H54 (cell line): ENCODE results near the gene NXPE2.
"Not testable (repeated sequence)": the region's sequence is repeated elsewhere in the genome, so short reads cannot be mapped to it uniquely, and the experiment has no call there.

Experiments
- DNase-seq: peaks from one replicate; pipeline ENCODE4 v3.0.0; 2011; ENCODE audit warnings: low spot score, mixed read lengths; ENCODE audit not compliant: insufficient read length
- FAIRE-seq: peaks from 3 replicates; lab custom pipeline; 2011; peaks lifted over from hg19 to GRCh38; lab: Jason Lieb, UNC
- POLR2A ChIP-seq: IDR thresholded peaks from 2 replicates; pipeline ENCODE4 v1.6.1; 2011; ENCODE audit warnings: low read depth, mild to moderate bottlenecking, low read length

Gene NXPE2

DNA sequence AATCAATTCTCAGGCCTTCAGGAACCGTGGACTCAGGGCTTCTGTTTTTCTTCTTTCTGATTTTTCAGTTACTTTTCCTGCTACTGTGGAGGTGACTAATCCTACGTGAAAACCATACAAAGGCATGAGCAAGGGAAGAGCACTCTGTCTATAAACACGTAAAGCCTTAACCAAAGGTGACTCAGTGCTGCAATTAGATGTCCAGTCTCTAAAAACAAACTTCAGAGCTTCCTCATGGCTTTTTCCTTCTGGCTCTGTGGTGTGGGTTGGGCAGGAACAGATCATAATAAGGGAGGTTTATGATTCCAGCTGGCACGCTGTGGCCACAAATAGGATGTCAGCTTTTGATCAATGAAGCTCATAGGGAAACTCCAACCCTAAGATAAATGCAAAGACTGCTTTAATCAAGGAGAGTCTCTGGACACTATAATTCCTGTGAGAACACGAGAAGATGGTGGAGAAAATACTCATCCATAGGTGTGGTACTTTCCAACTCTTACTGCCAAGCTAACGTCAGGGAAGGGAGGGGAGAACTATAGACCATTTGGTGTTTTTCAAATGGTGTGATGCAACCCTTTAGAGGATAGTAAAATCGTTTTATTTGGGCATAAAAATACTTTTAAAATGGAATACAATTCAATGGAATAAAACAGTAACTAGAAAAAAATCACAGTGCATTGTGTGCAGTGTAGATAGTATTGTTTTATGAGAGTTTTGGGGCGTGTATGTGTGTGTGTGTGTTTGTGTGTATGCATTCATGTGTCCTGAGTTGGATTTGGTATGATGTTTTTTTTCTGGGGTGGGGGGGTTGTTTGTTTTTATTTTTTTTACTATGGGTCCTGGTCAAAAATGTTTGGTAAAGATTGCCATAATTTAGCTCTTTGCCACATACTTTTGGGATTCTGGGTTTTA is at the start of gene NXPE2:
Gene NXPE2, plus strand, starts transcription at position 403 of the 912 bp plus-strand sequence. Its CDS starts 49 bp downstream, at position 452.
- no peak for FAIRE-seq
- no peak for TF ChIP-seq POLR2A
- DNase-seq: no peak

DNA sequence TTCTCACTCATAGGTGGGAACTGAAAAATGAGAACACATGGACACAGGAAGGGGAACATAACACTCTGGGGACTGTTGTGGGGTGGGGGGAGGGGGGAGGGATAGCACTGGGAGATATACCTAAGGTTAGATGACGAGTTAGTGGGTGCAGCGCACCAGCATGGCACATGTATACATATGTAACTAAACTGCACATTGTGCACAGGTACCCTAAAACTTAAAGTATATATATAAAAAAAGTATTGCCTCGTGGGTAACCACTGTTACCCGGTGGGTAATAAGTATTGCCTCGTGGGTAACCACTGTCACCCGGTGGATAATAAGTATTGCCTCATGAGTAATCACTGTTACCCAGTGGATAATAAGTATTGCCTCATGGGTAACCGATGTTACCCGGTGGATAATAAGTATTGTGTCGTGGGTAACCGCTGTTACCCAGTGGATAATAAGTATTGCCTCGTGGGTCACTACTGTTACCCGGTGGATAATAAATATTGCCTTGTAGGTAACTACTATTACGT is 46.8 kb upstream of the NXPE2 start:
- not testable (repeated sequence) for FAIRE-seq, DNase-seq

DNA sequence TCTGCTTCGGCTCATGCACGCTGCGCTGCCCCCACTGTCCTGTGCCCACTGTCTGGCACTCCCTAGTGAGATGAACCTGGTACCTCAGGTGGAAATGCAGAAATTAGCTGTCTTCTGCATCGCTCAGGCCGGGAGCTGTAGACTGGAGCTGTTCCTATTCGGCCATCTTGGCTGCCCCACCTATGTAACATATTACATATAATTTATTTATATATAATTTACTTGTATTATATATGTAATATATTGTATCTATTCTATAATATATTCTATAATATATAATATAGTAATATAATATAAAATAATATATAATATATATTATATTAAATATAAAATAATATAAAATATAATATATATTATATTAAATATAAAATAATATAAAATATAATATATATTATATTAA is 38.9 kb upstream of the NXPE2 start:
- FAIRE-seq, DNase-seq: not testable (repeated sequence)

DNA sequence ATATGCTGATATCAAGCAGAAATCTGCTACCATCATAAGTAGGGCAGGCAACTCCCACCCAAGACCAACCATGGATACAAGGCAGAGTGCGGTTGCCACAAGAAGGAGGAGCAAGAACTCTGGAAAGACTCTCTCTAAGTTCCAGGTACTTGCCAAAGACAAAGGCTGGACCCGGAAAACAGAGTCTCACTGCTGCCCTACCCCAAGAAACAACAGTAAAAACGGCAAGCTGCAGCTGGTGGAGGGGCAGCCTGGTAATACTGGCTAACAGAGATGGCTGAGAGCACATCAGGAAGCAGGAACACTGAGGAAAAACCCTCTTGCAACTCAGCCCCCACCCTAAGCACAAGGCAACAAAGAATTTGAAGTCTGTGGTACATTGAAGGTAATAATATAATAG is 27.7 kb upstream of the NXPE2 start:
- FAIRE-seq: no peak

DNA sequence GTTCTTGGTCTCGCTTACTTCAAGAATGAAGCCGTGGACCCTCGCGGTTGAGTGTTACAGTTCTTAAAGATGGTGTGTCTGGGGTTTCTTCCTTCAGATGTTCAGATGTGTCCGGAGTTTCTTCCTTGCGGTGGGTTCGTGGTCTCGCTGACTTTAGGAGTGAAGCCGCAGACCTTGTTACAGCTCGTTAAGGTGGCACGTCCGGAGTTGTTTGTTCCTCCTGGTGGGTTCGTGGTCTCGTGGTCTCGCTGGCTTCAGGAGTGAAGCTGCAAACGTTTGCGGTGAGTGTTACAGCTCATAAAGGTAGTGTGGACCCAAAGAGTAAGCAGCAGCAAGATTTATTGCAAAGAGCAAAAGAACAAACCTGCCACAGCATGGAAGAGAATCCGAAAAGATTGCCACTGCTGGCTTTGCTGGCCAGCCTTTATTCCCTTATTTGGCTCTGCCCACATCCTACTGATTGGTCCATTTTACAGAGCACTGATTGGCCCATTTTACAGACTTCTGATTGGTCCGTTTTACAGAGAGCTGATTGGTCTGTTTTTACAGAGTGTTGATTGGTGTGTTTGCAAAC is 27.1 kb upstream of the NXPE2 start:
- FAIRE-seq (no peak), DNase-seq (no peak)
- TF ChIP-seq POLR2A: no peak

More for the DNA sequence above, 27.7 kb upstream of the NXPE2 start:
- no peak for DNase-seq
- no peak for TF ChIP-seq POLR2A

DNA sequence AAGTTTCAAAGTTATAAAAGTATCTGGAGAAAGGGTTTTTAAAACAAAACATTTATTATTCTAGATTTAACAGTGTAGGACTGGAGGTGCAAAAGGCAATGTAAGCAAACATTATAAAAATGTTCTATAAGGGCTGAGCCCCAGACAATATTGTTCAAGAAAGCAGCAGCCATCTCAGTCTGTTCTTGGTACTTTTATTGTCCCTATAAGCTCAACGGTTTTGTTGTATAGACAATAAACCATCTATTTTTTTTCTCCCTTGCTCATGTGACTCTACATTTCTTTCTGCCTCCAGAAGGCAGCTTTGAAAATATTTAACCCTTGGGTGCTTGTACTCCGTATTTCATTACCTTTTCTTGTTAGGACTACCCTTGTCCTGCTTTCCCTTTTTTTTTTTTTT is 25.2 kb upstream of the NXPE2 start:
- TF ChIP-seq POLR2A: no peak

GRCh38 chr11:114664641-114665040 is 13.7 kb upstream of the NXPE2 start:
- no peak for TF ChIP-seq POLR2A
- no peak for DNase-seq
- no peak for FAIRE-seq

More for the DNA sequence above, 25.2 kb upstream of the NXPE2 start:
- FAIRE-seq: no peak
- no peak for DNase-seq

DNA sequence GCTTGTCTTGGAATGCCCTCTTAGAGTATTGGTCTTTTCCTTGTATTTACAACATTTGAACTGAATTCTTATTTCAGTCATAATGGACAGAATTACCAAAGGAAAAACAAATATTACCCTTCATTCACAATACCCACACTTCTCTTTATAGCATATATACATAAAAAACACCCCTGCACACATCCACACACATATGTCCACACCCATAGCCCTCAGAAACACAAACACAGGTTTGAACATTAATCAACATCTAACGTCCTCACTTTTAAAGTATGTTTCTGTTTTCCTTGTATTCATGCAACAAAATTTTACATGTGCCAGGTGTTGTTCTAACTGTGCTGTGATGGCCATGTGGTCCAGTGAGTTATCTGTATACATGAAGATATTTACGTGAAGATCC is 11.6 kb upstream of the NXPE2 start:
- FAIRE-seq (no peak), DNase-seq (no peak)
- TF ChIP-seq POLR2A: no peak

- FAIRE-seq: no peak
- no peak for DNase-seq
- no peak for TF ChIP-seq POLR2A
These were observed 10.2 kb upstream of the NXPE2 start for GRCh38 chr11:114668109-114668508.

DNA sequence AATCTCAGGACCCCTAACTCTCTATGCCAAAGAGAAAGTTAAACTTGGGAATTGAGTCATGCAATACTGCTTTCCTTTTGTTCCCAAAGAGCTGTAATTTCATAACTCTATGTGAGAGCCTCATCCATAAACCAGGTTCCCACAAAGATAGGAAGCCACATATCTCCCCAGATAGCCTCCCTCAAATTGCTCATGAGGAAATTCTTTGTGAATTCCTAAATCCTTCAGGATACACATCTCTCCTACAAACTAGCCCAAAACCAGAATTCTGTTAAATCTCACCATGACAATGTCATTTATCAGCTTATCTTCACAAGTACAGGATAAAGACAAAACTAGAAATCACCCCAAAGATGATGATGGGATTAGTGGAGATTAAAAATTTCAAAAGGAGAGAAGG is 4.7 kb upstream of the NXPE2 start:
- no peak for FAIRE-seq
- TF ChIP-seq POLR2A: no peak

DNA sequence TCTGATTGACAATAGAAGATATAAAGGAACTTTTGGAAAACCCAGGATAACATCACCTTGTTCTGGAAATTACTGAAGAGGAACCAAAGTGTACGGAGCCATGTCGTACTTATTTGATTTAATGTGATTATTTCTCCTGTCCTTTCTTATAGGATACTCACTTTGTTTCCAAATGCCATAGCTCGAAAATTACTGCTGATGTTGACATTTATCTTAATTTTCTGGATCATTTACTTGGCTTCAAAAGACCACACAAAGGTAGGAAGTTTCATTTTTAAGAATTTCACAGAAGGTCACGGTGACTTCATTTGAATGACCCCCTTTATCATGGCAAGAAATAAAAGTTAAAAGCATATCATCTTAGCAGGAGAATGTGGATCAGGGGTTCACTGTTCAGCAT is 1.2 kb downstream of the NXPE2 start:
- no peak for FAIRE-seq
- no peak for TF ChIP-seq POLR2A

More for the DNA sequence above, 4.7 kb upstream of the NXPE2 start:
- no peak for DNase-seq

DNA sequence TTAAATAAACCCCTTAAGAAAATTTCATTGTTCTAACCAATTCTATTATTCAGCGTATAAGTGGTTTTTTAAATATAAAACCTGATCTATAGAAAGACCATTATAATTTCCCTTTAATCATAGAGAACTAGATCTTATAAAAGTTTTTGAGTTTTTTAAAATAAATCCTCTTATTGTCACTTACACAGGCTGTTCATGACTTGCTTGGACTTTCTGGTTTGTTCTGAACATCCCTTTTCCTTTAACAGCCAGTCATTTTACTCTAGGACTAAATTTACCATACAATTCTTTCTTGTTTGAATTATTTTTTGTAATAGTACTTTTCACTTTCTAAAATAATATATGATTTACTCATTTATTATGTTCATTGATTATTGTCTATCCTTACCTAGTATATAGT is 4.7 kb downstream of the NXPE2 start:
- FAIRE-seq (no peak), DNase-seq (no peak)
- no peak for TF ChIP-seq POLR2A

More for the DNA sequence above, 1.2 kb downstream of the NXPE2 start:
- DNase-seq: no peak

DNA sequence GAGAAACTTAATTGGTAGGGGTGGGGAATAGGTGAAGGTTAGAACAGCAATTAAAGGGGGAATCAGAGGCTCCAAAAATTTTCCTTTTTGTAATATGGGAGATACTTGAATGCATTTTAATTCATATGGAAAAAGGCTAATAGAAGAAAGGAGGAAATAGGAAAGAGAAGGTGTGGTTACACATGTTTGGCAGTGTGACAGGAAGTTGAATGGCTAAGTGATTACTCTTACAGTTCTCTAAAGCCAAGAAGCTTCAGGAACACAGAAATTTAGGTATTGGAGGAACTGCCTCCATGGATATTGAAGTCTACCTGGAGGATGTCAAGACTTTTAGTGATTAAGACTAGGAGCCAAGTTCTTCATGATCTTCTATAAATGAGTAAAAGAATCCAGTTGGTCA is 6.3 kb downstream of the NXPE2 start:
- no peak for FAIRE-seq
- TF ChIP-seq POLR2A: no peak
- no peak for DNase-seq

GRCh38 chr11:114685097-114685496 is 6.8 kb downstream of the NXPE2 start:
- DNase-seq (no peak), FAIRE-seq (no peak)
- no peak for TF ChIP-seq POLR2A

GRCh38 chr11:114705280-114706024 is 27.1 kb downstream of the NXPE2 start:
- no peak for FAIRE-seq
- no peak for TF ChIP-seq POLR2A
- no peak for DNase-seq
